ENCODE measurements around the gene IL22RA2. TPM values are rescaled to one million over a fixed set of nuclear protein-coding genes. Genes with fewer than 3 reads are reported as not detected.

The IL22RA2 gene
- total RNA-seq, 1 experiment from 2014 or later = not detected

DNA sequence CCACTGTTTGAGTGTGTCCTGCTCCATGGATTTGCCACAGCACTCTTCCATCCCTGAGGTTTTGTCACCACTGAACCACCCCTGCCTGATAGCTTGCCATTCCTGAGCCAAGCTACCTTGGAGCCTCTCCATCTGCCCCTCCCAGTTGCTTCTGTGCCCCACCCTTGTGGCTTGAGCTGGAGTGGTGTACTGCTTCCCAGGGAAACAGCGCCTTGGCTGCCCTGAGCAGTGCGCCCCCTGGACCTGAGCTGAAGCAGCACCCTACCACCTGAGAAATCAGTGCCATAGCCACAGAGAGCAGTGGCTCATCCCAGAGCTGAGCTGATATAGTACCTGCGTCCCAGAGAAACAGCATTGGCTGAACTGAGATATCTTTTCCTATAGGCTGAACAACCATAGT, 40.3 kb downstream of the IL22RA2 start:
- BruUV-seq (replicated peaks) = no TSS peak
- intact Hi-C loops (cut with micrococcal nuclease; ENCODE audit: unreplicated experiment) = no loop called here

DNA sequence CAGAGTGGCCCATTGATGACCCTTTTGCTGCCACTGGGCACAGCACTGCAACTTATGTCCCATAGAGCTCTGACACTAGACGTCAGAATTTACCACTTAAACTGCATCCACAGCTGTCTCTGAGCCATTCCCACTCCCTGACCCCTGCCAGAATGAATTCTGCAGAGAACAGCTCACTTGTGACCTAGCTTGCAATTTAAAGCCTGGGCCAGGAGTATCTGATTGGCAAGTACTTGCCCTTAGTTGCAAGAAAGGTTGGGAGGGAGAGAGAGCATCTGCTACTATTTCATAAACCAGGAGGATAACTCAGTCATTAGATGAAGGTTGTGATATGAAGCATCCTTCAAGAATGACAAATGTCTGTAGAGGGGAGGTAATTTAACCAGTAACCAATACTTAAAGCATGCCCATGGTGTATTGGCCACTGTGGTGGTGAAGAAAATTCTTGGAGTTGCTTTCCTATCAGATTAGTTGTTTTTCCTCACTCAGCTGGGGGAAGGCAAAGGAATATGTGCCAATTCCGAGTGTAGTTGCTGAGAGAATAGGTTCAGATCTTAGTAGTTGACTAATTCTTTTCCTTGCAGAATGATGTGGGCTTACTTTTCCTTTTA, 46.5 kb downstream of the IL22RA2 start:
- intact Hi-C loops (cut with micrococcal nuclease; ENCODE audit: unreplicated experiment) = no loop called here
- H3K27me3 Mint-ChIP-seq (ENCODE audit: insufficient read depth, unreplicated experiment) = no peaks in the 10 kb centered on the region
- BruUV-seq (replicated peaks) = no TSS peak
- no peaks in the 10 kb centered on the region for H3K4me1 Mint-ChIP-seq (ENCODE audit: low read depth, unreplicated experiment)
- POLR2A ChIA-PET = no interaction called here
- Histone ChIP-seq H3K4me3 (ENCODE audit: low read depth, low read length) (no peak overlapping the region), H3K4me1 (no peaks in the 10 kb centered on the region), H3K27me3 (replicated peaks; ENCODE audit: control insufficient read depth, insufficient read depth, low read length) (no peaks in the 10 kb centered on the region), H3K9me3 (0 out of 2 replicates have a peak, but pooled peaks cover 2% of the 10 kb centered on the region), H3K36me3 (ENCODE audit: control insufficient read depth, insufficient read depth, low read length) (no peaks in the 10 kb centered on the region)
- peaks cover 19% of the 10 kb centered on the region for H3K9me3 Mint-ChIP-seq (ENCODE audit: unreplicated experiment)
- H3K4me3 Mint-ChIP-seq (ENCODE audit: unreplicated experiment) = no peak overlapping the region
- no peak overlapping the region for H3K27ac Mint-ChIP-seq (ENCODE audit: unreplicated experiment)
- CTCF ChIA-PET = interaction anchor here (0.6 kb wide), 1 partner anchor 9 kb away, joined by 3 read pairs; no protein-coding TSS in a partner anchor
- no peaks in the 10 kb centered on the region for H3K36me3 Mint-ChIP-seq (ENCODE audit: insufficient read depth, unreplicated experiment)
- DNase-seq = no peak
- TF ChIP-seq, protein P1, sequence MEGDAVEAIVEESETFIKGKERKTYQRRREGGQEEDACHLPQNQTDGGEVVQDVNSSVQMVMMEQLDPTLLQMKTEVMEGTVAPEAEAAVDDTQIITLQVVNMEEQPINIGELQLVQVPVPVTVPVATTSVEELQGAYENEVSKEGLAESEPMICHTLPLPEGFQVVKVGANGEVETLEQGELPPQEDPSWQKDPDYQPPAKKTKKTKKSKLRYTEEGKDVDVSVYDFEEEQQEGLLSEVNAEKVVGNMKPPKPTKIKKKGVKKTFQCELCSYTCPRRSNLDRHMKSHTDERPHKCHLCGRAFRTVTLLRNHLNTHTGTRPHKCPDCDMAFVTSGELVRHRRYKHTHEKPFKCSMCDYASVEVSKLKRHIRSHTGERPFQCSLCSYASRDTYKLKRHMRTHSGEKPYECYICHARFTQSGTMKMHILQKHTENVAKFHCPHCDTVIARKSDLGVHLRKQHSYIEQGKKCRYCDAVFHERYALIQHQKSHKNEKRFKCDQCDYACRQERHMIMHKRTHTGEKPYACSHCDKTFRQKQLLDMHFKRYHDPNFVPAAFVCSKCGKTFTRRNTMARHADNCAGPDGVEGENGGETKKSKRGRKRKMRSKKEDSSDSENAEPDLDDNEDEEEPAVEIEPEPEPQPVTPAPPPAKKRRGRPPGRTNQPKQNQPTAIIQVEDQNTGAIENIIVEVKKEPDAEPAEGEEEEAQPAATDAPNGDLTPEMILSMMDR (IDR thresholded peaks at IDR 0.05; ENCODE audit: insufficient read depth in 1 of 2, low read depth in 1 of 2, low read length in 1 of 2, severe bottlenecking in 1 of 2, unreplicated experiment in 1 of 2) = no peak

More for the DNA sequence above, 40.3 kb downstream of the IL22RA2 start:
- no peak for DNase-seq
- Mint-ChIP-seq H3K4me1 (ENCODE audit: low read depth, unreplicated experiment) (no peaks in the 10 kb centered on the region), H3K9me3 (ENCODE audit: unreplicated experiment) (peaks cover 37% of the 10 kb centered on the region), H3K36me3 (ENCODE audit: insufficient read depth, unreplicated experiment) (no peaks in the 10 kb centered on the region), H3K27ac (ENCODE audit: unreplicated experiment) (no peak overlapping the region), H3K27me3 (ENCODE audit: insufficient read depth, unreplicated experiment) (no peaks in the 10 kb centered on the region), H3K4me3 (ENCODE audit: unreplicated experiment) (no peak overlapping the region)
- H3K4me3 ChIP-seq (ENCODE audit: low read depth, low read length) = no peak overlapping the region
- H3K27me3 ChIP-seq (replicated peaks; ENCODE audit: control insufficient read depth, insufficient read depth, low read length) = no peaks in the 10 kb centered on the region
- TF ChIP-seq, protein P1 (IDR thresholded peaks at IDR 0.05; ENCODE audit: insufficient read depth in 1 of 2, low read depth in 1 of 2, low read length in 1 of 2, severe bottlenecking in 1 of 2, unreplicated experiment in 1 of 2) = no peak
- POLR2A ChIA-PET = no interaction called here
- H3K4me1 ChIP-seq = no peaks in the 10 kb centered on the region
- peaks cover 14% of the 10 kb centered on the region for H3K9me3 ChIP-seq
- CTCF ChIA-PET = no interaction called here
- no peaks in the 10 kb centered on the region for H3K36me3 ChIP-seq (ENCODE audit: control insufficient read depth, insufficient read depth, low read length)

DNA sequence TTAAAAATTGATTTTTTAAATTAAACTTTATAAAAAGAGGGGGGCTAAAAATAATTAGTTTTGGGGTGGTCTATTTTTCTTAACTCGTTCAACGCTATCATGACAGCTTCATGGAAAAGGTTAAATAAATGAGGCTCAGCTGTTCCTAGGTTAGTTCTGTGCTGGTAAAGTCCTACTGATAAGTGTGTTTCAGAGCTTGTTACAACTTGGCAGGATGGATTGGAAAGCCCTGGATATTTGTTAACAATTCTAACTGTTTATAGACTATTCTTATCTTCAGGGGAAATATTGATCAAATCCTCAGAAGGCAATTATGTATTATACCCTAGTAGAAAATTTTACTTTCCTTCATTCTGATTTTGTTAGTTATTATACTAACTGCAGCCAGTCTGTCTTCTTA, 50.4 kb downstream of the IL22RA2 start:
- H3K9me3 ChIP-seq = peaks cover 24% of the 10 kb centered on the region
- H3K4me3 ChIP-seq (ENCODE audit: low read depth, low read length) = no peak overlapping the region
- Mint-ChIP-seq H3K4me3 (ENCODE audit: unreplicated experiment) (no peak overlapping the region), H3K9me3 (ENCODE audit: unreplicated experiment) (peaks cover 24% of the 10 kb centered on the region), H3K27me3 (ENCODE audit: insufficient read depth, unreplicated experiment) (no peaks in the 10 kb centered on the region), H3K27ac (ENCODE audit: unreplicated experiment) (no peak overlapping the region), H3K4me1 (ENCODE audit: low read depth, unreplicated experiment) (no peaks in the 10 kb centered on the region), H3K36me3 (ENCODE audit: insufficient read depth, unreplicated experiment) (no peaks in the 10 kb centered on the region)
- CTCF ChIA-PET = no interaction called here
- no peaks in the 10 kb centered on the region for H3K36me3 ChIP-seq (ENCODE audit: control insufficient read depth, insufficient read depth, low read length)
- TF ChIP-seq, protein P1 (IDR thresholded peaks at IDR 0.05; ENCODE audit: insufficient read depth in 1 of 2, low read depth in 1 of 2, low read length in 1 of 2, severe bottlenecking in 1 of 2, unreplicated experiment in 1 of 2) = no peak
- no peaks in the 10 kb centered on the region for H3K27me3 ChIP-seq (replicated peaks; ENCODE audit: control insufficient read depth, insufficient read depth, low read length)
- no peaks in the 10 kb centered on the region for H3K4me1 ChIP-seq
- BruUV-seq (replicated peaks) = no TSS peak
- DNase-seq = no peak
- intact Hi-C loops (cut with micrococcal nuclease; ENCODE audit: unreplicated experiment) = no loop called here
- POLR2A ChIA-PET = no interaction called here
